ENCODE data around the gene ORMDL3.

ORMDL3 gene, protein sequence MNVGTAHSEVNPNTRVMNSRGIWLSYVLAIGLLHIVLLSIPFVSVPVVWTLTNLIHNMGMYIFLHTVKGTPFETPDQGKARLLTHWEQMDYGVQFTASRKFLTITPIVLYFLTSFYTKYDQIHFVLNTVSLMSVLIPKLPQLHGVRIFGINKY

DNA sequence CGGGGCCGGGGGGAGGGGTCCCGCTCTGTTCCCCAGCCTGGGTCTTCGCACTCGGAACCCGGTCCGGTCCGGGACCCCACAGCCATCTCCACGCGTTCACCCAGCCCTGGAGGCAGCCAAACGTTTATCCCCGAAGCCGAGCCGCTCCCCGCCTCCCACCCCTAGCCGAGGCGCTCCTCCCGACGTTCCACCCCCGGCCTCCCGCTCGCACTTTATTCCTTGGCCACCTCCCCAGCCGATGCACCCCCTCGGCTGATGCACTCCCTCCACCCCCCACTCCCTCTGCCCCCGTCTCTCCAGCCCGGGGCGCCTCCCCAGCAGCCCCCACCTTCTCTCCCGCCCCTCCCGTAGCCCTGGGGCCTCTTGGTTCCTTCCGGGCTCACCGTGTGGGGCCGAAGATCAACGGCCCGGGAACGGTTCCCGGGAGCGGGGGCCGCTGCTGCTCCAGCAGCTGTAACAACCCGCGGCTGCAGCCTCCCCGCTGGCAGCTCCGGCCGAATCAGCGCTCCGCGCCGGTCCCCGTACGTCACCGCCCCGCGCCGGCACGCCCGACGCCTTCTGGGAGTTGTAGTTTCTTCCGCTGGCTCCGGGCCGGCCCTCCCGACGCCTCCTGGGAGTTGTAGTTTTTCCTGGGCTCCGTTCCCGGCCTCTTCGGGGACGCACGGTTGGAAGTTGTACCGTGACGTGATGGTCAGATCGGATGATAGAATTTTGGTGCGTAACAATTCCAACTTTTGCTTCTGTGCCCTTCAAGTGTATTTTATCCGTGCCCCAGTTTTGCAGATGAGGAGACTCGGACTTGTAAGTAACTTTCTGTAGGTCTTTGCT lies at the start of gene ORMDL3, which contains the start of gene LRRC3C:
Gene ORMDL3, minus strand, starts transcription at position 501 of the 828 bp plus-strand sequence. CDS start 3,398 bp downstream, outside the sequence.
Gene LRRC3C, plus strand, starts transcription at position 632 of the 828 bp plus-strand sequence. CDS start 13,792 bp downstream, outside the sequence.
- Histone ChIP-seq H3K36me3 (ENCODE audit: control insufficient read depth, insufficient read depth, low read length) (peaks cover 11% of the 10 kb centered on the region), H3K9me3 (ENCODE audit: control insufficient read depth, low read length) (no peaks in the 10 kb centered on the region), H3K9ac (ENCODE audit: low read length) (peak within 1 kb of the TSS; percentile 78), H3K4me3 (ENCODE audit: low read length) (peak within 1 kb of the TSS; percentile 80), H3K27me3 (ENCODE audit: control insufficient read depth, insufficient read depth, low read length) (no peaks in the 10 kb centered on the region), H3K4me1 (ENCODE audit: control insufficient read depth, insufficient read depth, low read length) (peaks cover 38% of the 10 kb centered on the region)

DNA sequence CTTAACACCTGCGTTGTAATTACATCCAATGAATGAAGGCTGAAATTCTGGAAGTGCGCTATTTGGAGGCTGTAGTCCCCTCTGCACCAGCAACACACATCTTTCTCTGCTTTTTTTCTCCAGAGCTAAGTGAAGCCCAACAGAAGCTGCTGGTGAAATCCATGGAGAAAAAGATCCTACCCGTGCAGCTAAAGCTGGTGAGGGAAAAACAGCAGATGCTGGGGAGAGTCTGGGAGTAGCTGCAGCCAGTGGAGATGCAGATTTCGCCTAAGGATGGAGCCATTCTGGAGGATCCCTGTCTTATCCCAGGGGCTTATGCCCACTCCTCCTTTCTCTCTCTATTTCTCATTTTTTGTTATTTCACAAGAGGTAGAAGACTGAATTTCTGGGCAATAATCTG lies 48.4 kb upstream of the ORMDL3 start:
- Histone ChIP-seq H3K4me1 (ENCODE audit: control insufficient read depth, insufficient read depth, low read length) (peaks cover 7% of the 10 kb centered on the region), H3K4me3 (ENCODE audit: low read length) (no peak overlapping the region), H3K27me3 (ENCODE audit: control insufficient read depth, insufficient read depth, low read length) (peaks cover 13% of the 10 kb centered on the region)

DNA sequence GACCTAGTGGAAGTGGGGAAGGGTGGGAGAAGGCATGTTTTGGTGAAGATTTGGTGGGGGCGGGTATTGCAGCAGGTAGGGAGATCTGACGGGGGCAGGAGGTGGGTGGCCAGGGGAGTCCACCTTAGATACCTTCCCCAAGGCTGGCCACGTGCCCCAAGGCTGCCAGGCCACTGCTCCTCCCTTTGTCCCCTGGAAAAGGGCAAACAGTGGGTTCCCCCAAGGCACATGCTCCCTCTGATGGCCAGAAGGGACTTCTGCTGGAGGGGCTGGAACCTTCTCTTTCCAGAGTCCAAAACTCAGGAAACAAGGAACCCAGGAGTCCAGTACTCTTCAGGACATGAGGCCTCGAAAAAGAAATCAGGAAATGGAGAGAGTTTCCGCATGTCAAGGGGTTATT lies 47.0 kb upstream of the ORMDL3 start:
- Histone ChIP-seq H3K4me1 (ENCODE audit: control insufficient read depth, insufficient read depth, low read length) (no peaks in the 10 kb centered on the region), H3K36me3 (ENCODE audit: control insufficient read depth, insufficient read depth, low read length) (no peaks in the 10 kb centered on the region), H3K27me3 (ENCODE audit: control insufficient read depth, insufficient read depth, low read length) (peaks cover 15% of the 10 kb centered on the region), H3K9me3 (ENCODE audit: control insufficient read depth, low read length) (no peaks in the 10 kb centered on the region), H3K9ac (ENCODE audit: low read length) (no peak overlapping the region), H3K4me3 (ENCODE audit: low read length) (no peak overlapping the region)

More for the DNA sequence above, 48.4 kb upstream of the ORMDL3 start:
- H3K36me3 ChIP-seq (ENCODE audit: control insufficient read depth, insufficient read depth, low read length): no peaks in the 10 kb centered on the region
- H3K9ac ChIP-seq (ENCODE audit: low read length): no peak overlapping the region
- H3K9me3 ChIP-seq (ENCODE audit: control insufficient read depth, low read length): no peaks in the 10 kb centered on the region

DNA sequence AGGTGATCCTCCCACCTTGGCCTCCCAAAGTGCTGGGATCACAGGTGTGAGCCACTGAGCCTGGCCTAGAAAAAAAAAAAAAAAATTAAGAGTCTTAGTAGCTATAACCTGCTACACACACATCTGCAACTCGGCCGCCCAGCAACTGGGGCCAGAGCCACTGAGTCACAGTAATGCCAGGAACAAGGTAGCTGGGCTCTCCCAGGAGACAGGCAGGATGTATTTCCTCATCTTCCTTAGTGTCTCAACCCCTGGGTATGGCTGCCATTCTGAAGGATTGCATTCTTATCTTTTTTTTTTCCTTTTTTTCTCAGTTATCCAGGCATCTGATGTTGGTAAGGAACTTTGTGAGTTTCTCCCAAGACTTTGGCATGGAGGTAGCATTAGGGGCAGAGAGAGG lies 46.1 kb upstream of the ORMDL3 start:
- Histone ChIP-seq H3K9me3 (ENCODE audit: control insufficient read depth, low read length) (no peaks in the 10 kb centered on the region), H3K36me3 (ENCODE audit: control insufficient read depth, insufficient read depth, low read length) (no peaks in the 10 kb centered on the region)

DNA sequence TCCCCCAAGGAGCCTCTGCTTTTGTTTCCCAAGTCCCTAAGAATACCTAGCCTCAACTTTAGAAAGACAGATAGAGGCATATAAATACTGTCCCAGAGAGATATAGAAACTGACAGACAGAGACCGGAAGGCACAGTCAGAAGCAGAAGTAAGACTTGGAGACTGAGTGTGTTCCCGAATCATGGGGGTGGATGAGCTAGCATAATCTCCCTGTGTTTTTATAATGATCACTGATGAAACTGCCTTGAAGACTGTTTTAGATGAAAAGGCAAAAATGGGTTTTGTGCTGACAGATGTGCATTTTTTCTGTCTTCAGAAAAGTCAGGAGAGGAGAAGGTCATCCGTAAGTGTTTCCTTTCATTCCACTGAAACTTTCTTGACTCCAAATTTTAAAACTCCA lies 44.9 kb upstream of the ORMDL3 start:
- no peak overlapping the region for H3K4me3 ChIP-seq (ENCODE audit: low read length)
- no peaks in the 10 kb centered on the region for H3K4me1 ChIP-seq (ENCODE audit: control insufficient read depth, insufficient read depth, low read length)
- H3K9ac ChIP-seq (ENCODE audit: low read length): no peak overlapping the region
- peaks cover 11% of the 10 kb centered on the region for H3K27me3 ChIP-seq (ENCODE audit: control insufficient read depth, insufficient read depth, low read length)
- H3K36me3 ChIP-seq (ENCODE audit: control insufficient read depth, insufficient read depth, low read length): no peaks in the 10 kb centered on the region
- H3K9me3 ChIP-seq (ENCODE audit: control insufficient read depth, low read length): no peaks in the 10 kb centered on the region

More for the DNA sequence above, 46.1 kb upstream of the ORMDL3 start:
- Histone ChIP-seq H3K27me3 (ENCODE audit: control insufficient read depth, insufficient read depth, low read length) (peaks cover 11% of the 10 kb centered on the region), H3K9ac (ENCODE audit: low read length) (no peak overlapping the region), H3K4me1 (ENCODE audit: control insufficient read depth, insufficient read depth, low read length) (no peaks in the 10 kb centered on the region), H3K4me3 (ENCODE audit: low read length) (no peak overlapping the region)

DNA sequence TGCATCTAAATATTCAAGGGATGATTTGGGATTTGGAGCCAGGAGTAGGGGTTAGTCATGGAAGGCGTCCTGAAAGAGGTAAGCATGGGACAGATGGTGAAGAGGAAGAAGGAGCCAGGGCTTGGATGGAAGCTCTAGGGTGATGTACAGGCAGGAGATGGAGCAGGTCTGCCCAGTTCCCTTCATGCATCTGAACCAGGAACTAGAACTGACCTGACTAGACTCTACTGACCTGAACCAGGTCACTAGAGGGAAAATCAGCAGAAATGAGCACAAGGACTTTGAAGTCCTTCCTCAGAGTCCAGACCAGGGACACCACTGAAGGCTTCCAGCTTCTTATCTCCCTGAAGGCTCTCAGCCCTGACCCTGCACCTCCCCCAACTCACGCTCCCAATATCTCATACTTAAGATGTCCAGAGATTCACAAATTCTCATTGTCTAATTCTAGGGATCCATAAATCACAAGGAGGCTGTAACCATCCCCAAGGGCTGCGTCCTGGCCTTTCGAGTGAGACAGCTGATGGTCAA lies 43.7 kb upstream of the ORMDL3 start:
- Histone ChIP-seq H3K9ac (ENCODE audit: low read length) (no peak overlapping the region), H3K9me3 (ENCODE audit: control insufficient read depth, low read length) (no peaks in the 10 kb centered on the region), H3K27me3 (ENCODE audit: control insufficient read depth, insufficient read depth, low read length) (peaks cover 11% of the 10 kb centered on the region), H3K36me3 (ENCODE audit: control insufficient read depth, insufficient read depth, low read length) (no peaks in the 10 kb centered on the region), H3K4me1 (ENCODE audit: control insufficient read depth, insufficient read depth, low read length) (no peaks in the 10 kb centered on the region), H3K4me3 (ENCODE audit: low read length) (no peak overlapping the region)

DNA sequence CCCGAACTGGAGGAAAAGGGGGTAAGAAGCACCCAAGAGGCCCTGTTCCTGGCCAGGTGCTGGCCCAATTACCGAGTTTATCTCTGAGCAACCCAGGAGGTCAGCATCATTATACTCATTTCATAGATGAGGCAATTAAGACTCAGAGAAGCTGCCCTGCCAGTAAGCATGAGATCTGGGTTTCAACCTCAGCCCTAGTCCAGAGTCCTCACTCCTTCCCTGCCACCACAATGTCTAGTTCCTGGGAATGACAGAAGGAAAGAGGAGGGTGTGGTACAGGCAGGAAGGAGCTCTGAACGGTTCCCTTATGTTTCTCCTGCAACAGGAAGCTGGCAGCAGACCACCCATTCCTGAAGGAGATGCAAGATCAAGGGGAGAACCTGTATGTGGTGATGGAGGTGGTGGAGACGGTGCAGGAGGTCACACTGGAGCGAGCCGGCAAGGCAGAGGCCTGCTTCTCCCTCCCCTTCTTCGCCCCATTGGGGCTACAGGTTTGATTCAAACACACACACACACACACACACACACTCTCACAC lies 42.8 kb upstream of the ORMDL3 start:
- Histone ChIP-seq H3K4me3 (ENCODE audit: low read length) (no peak overlapping the region), H3K9ac (ENCODE audit: low read length) (no peak overlapping the region), H3K27me3 (ENCODE audit: control insufficient read depth, insufficient read depth, low read length) (peaks cover 16% of the 10 kb centered on the region), H3K9me3 (ENCODE audit: control insufficient read depth, low read length) (no peaks in the 10 kb centered on the region), H3K36me3 (ENCODE audit: control insufficient read depth, insufficient read depth, low read length) (no peaks in the 10 kb centered on the region), H3K4me1 (ENCODE audit: control insufficient read depth, insufficient read depth, low read length) (no peaks in the 10 kb centered on the region)

DNA sequence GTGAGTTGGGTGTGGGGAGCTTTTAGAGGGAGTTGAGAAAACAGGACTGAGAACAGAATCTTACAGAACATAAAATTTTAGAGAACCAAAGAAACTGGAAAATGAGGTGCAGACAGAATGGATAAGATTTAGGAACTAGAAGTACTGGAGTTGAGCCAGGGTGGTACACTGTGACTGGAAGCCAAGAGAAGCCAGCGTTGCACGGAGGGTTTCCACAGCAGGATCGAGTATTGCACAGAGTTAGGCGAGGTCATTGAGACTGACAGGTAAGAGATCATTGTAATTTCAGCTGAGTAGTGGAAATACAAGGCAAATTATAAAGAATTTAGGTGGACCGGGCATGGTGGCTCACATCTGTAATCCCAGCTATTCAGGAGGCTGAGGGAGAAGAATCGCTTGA lies 42.0 kb upstream of the ORMDL3 start:
- no peaks in the 10 kb centered on the region for H3K36me3 ChIP-seq (ENCODE audit: control insufficient read depth, insufficient read depth, low read length)
- H3K9ac ChIP-seq (ENCODE audit: low read length): no peak overlapping the region
- H3K4me1 ChIP-seq (ENCODE audit: control insufficient read depth, insufficient read depth, low read length): no peaks in the 10 kb centered on the region
- H3K27me3 ChIP-seq (ENCODE audit: control insufficient read depth, insufficient read depth, low read length): peaks cover 12% of the 10 kb centered on the region
- H3K4me3 ChIP-seq (ENCODE audit: low read length): no peak overlapping the region
- no peaks in the 10 kb centered on the region for H3K9me3 ChIP-seq (ENCODE audit: control insufficient read depth, low read length)

DNA sequence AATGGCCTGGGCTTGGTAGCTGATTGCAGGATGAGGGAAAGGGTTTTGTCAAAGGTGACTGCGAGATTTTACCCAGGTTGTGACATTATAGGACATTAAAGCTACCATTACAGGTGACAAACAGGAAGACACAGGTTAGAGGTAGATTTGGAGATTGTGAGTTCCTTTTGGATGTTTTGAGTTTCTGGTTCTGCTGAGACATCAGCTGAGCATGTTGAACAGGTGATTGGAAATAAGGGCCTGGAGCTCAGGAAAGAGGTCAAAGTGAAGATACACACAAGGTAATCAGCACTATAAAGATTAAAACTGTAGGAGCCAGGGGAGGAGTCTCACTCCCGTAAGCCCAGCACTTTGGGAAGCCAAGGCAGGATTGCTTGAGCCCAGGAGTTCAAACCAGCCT lies 41.4 kb upstream of the ORMDL3 start:
- Histone ChIP-seq H3K27me3 (ENCODE audit: control insufficient read depth, insufficient read depth, low read length) (peaks cover 12% of the 10 kb centered on the region), H3K4me3 (ENCODE audit: low read length) (no peak overlapping the region), H3K9me3 (ENCODE audit: control insufficient read depth, low read length) (no peaks in the 10 kb centered on the region), H3K36me3 (ENCODE audit: control insufficient read depth, insufficient read depth, low read length) (no peaks in the 10 kb centered on the region), H3K9ac (ENCODE audit: low read length) (no peak overlapping the region), H3K4me1 (ENCODE audit: control insufficient read depth, insufficient read depth, low read length) (no peaks in the 10 kb centered on the region)

DNA sequence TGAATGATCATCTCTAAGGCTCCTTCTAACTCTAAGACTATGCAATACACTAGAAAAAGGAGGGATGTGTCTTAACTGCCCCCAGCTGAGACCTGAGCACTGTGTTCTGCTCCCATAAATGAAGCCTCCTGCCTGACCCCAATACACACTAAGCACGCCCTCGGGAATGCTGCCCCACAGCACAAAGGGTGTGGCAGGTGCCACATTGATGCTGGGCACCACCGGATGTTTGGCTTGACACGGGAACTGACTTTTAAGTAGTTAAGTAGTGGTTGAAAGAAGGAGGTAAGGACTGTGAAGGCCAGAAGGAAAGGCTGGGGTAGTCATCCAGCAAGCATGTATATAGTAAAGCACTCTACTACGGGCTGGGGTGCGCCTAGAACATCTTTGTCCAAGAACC lies 39.4 kb upstream of the ORMDL3 start:
- no peak overlapping the region for H3K9ac ChIP-seq (ENCODE audit: low read length)
- H3K4me1 ChIP-seq (ENCODE audit: control insufficient read depth, insufficient read depth, low read length): peaks cover 8% of the 10 kb centered on the region
- H3K36me3 ChIP-seq (ENCODE audit: control insufficient read depth, insufficient read depth, low read length): no peaks in the 10 kb centered on the region
- peaks cover 12% of the 10 kb centered on the region for H3K27me3 ChIP-seq (ENCODE audit: control insufficient read depth, insufficient read depth, low read length)
- no peak overlapping the region for H3K4me3 ChIP-seq (ENCODE audit: low read length)
- H3K9me3 ChIP-seq (ENCODE audit: control insufficient read depth, low read length): no peaks in the 10 kb centered on the region

DNA sequence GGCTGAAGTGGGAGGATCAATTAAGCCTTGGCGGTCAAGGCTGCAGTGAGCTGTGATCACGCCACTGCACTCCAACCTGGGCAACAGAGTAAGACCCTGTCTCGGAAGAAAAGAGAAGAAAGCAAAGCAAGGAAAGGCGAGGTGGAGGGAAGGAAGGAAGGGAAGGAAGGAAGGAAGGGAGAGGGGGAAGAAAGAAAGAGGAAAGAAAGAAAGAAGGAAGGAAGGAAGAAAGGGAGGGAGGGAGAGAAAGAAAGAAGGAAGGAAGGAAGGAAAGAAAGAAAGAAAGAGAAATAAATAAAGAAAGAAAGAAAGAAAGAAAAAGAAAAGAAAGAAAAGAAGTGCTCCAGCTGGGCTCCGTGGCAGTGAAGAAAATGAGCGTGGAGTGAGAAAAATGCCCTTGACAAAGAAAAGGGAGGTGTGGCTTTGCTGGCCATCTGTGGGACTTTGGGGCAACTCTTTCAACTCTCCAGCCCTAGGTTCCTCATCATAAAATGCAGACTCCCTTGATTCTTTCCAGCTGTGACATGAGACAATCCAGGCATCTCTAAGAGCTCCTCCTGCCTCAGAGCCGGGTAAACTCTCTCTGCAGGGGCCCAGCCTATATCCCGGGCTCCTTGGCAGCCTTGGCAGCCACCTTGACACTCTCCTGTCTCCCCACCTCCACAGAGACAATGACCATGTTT lies 37.8 kb upstream of the ORMDL3 start:
- H3K4me3 ChIP-seq (ENCODE audit: low read length): no peak overlapping the region
- peaks cover 5% of the 10 kb centered on the region for H3K27me3 ChIP-seq (ENCODE audit: control insufficient read depth, insufficient read depth, low read length)
- H3K9ac ChIP-seq (ENCODE audit: low read length): no peak overlapping the region
- H3K36me3 ChIP-seq (ENCODE audit: control insufficient read depth, insufficient read depth, low read length): no peaks in the 10 kb centered on the region
- peaks cover 18% of the 10 kb centered on the region for H3K4me1 ChIP-seq (ENCODE audit: control insufficient read depth, insufficient read depth, low read length)
- no peaks in the 10 kb centered on the region for H3K9me3 ChIP-seq (ENCODE audit: control insufficient read depth, low read length)
